GM19397 (cell line): Measurements from ENCODE around the gene AK2.
"Not testable (repeated sequence)": the region's sequence is repeated elsewhere in the genome, so short reads cannot be mapped to it uniquely, and the experiment has no call there.

Source experiments
- ATAC-seq: cut with Tn5 transposase; IDR thresholded peaks from one replicate; pipeline ENCODE4 v1.9.1; 2021; ENCODE audit warnings: mild to moderate bottlenecking, moderate library complexity; ENCODE audit not compliant: unreplicated experiment

The AK2 gene

GRCh38 chr1:33036526-33037503 lies at the start of gene AK2:
Gene AK2 (minus strand): TSS chr1:33036883. CDS start chr1:33036828, 55 bp downstream.
- ATAC-seq: peak; percentile 99

GRCh38 chr1:33086384-33086850 lies 49.7 kb upstream of the AK2 start:
- ATAC-seq: no peak

- no peak for ATAC-seq
Measured at GRCh38 chr1:33085332-33085731, 48.6 kb upstream of the AK2 start.

GRCh38 chr1:33082575-33083108 lies 46.0 kb upstream of the AK2 start:
- ATAC-seq: no peak

- no peak for ATAC-seq
Measured at GRCh38 chr1:33081554-33082305, 45.0 kb upstream of the AK2 start.

- peak; percentile 83 for ATAC-seq
Measured at GRCh38 chr1:33080885-33081553, 44.3 kb upstream of the AK2 start, which contains the start of gene AZIN2. Gene AZIN2 (plus strand): TSS chr1:33081153. CDS start chr1:33082250, 1,097 bp downstream.

- no peak for ATAC-seq
Measured at GRCh38 chr1:33080373-33080772, 43.7 kb upstream of the AK2 start.

GRCh38 chr1:33078030-33078591 lies 41.4 kb upstream of the AK2 start:
- ATAC-seq: no peak

- ATAC-seq: no peak
Measured at GRCh38 chr1:33074193-33074945, 37.7 kb upstream of the AK2 start.

GRCh38 chr1:33072707-33073106 lies 36.0 kb upstream of the AK2 start:
- no peak for ATAC-seq

GRCh38 chr1:33070628-33071027 lies 33.9 kb upstream of the AK2 start:
- ATAC-seq: no peak

- ATAC-seq: not testable (repeated sequence)
Measured at GRCh38 chr1:33068108-33068507, 31.4 kb upstream of the AK2 start.

GRCh38 chr1:33066477-33066876 lies 29.8 kb upstream of the AK2 start:
- not testable (repeated sequence) for ATAC-seq

GRCh38 chr1:33065301-33065700 lies 28.6 kb upstream of the AK2 start:
- no peak for ATAC-seq

GRCh38 chr1:33064284-33064683 lies 27.6 kb upstream of the AK2 start:
- ATAC-seq: not testable (repeated sequence)

- ATAC-seq: no peak
Measured at GRCh38 chr1:33061834-33062233, 25.2 kb upstream of the AK2 start.

- ATAC-seq: no peak
Measured at GRCh38 chr1:33060579-33061083, 23.9 kb upstream of the AK2 start.

GRCh38 chr1:33057095-33057494 lies 20.4 kb upstream of the AK2 start:
- no peak for ATAC-seq

- no peak for ATAC-seq
Measured at GRCh38 chr1:33056426-33056825, 19.7 kb upstream of the AK2 start.
